ENCODE results near the gene MAP4. TPM values are rescaled to one million over a fixed set of nuclear protein-coding genes. Genes with fewer than 3 reads are reported as not detected.

Gene MAP4
- total RNA-seq, 1 experiment from 2014 or later = 140 TPM

- Mint-ChIP-seq H3K9me3 (no peaks in the 10 kb centered on the region), H3K4me3 (no peak overlapping the region), H3K27me3 (ENCODE audit: low read depth) (no peaks in the 10 kb centered on the region), H3K4me1 (peaks cover 10 to 20% of the 10 kb centered on the region in 2 experiments), H3K36me3 (ENCODE audit: insufficient read depth in 1 of 3, low read depth in 3 of 3) (peaks cover 4 to 15% (median 5%) of the 10 kb centered on the region in 3 experiments; a peak in 5 of 7 replicates), H3K27ac (no peak overlapping the region)
- Histone ChIP-seq H2BK120ac (ENCODE audit: low read depth, low read length, poor library complexity, severe bottlenecking) (no peak overlapping the region), H2BK5ac (ENCODE audit: insufficient read length, low read length) (no peak overlapping the region), H4K91ac (ENCODE audit: insufficient read length, low read depth, low read length) (no peak overlapping the region), H3K9me3 (ENCODE audit: control insufficient read depth, low read depth, low read length) (no peaks in the 10 kb centered on the region), H3K79me1 (ENCODE audit: insufficient read depth, low read depth, low read length, poor library complexity, severe bottlenecking) (no peaks in the 10 kb centered on the region), H4K20me1 (ENCODE audit: control insufficient read depth, insufficient read depth, insufficient read length) (no peaks in the 10 kb centered on the region), H4K8ac (replicated peaks; ENCODE audit: insufficient read length, low read depth, low read length) (no peak overlapping the region), H2BK15ac (ENCODE audit: low read depth, low read length) (no peak overlapping the region), H2BK20ac (ENCODE audit: low read depth, low read length, poor library complexity, severe bottlenecking) (no peak overlapping the region), H3K4me1 (ENCODE audit: insufficient read depth, low read length) (no peaks in the 10 kb centered on the region), H3K18ac (ENCODE audit: insufficient read length, low read depth, low read length) (no peak overlapping the region), H3T11ph (ENCODE audit: low read length) (no peak overlapping the region), H4K5ac (ENCODE audit: insufficient read length, low read depth, low read length) (no peak overlapping the region), H3K27ac (ENCODE audit: insufficient read length, low read depth, low read length) (no peak overlapping the region), H3K14ac (ENCODE audit: insufficient read depth, low read length) (no peak overlapping the region), H3K9ac (ENCODE audit: extremely low read depth, insufficient read length, low read length) (no peak overlapping the region), H2AFZ (ENCODE audit: low read length) (no peak overlapping the region), H3K79me2 (ENCODE audit: insufficient read depth, low read length) (no peaks in the 10 kb centered on the region), H3K23me2 (ENCODE audit: insufficient read length, low read depth, low read length, poor library complexity, severe bottlenecking) (no peaks in the 10 kb centered on the region), H3K27me3 (ENCODE audit: insufficient read depth, low read length) (no peaks in the 10 kb centered on the region), H3K23ac (ENCODE audit: insufficient read length, low read depth, low read length) (no peak overlapping the region), H3K4me2 (ENCODE audit: insufficient read depth, insufficient read length, low read length) (no peak overlapping the region), H3K4ac (ENCODE audit: low read depth, low read length) (no peak overlapping the region), H3K56ac (ENCODE audit: insufficient read length, low read depth, low read length) (no peak overlapping the region), H2BK12ac (ENCODE audit: insufficient read length, low read depth, low read length) (no peak overlapping the region), H2AK5ac (ENCODE audit: insufficient read length, low read length) (no peak overlapping the region)
- DNase-seq = no peak
- no CpG with 5 or more reads among the region's 2 CpGs for WGBS (ENCODE audit: extremely low coverage, insufficient read length, low lambda C conversion rate)
- TF ChIP-seq CTCF (conservative IDR thresholded peaks at IDR 0.05) = no peak
These were observed 16.0 kb downstream of the MAP4 start for GRCh38 chr3:48000212-48000611.

Data from H9 (cell line).